KMS-11 (cell line): Measurements from ENCODE around the gene CASP8AP2.
A peak's percentile ranks its signal among the peaks of the same experiment; 100 is the strongest.
"Not testable (repeated sequence)": the region's sequence is repeated elsewhere in the genome, so short reads cannot be mapped to it uniquely, and the experiment has no call there.

Source experiments
- H2AFZ ChIP-seq: fragments of 200-600 bp; sonication (generic); 2 replicates; pipeline ENCODE4 v1.6.1; 2016; ENCODE audit warnings: antibody characterized with exemption, mixed run types, low read depth
- H3K27ac ChIP-seq: fragments of 200-600 bp; sonication (generic); 2 replicates; pipeline ENCODE4 v1.6.1; 2016; ENCODE audit warnings: mild to moderate bottlenecking, mixed run types
- H3K27me3 ChIP-seq: fragments of 200-600 bp; sonication (generic); 2 replicates; pipeline ENCODE4 v1.6.1; 2017; ENCODE audit warnings: mild to moderate bottlenecking, low read depth, mixed run types, moderate library complexity; ENCODE audit not compliant: insufficient read depth
- H3K36me3 ChIP-seq: fragments of 200-600 bp; sonication (generic); 2 replicates; pipeline ENCODE4 v1.6.1; 2017; ENCODE audit warnings: mild to moderate bottlenecking, mixed run types; ENCODE audit not compliant: insufficient read depth
- H3K4me1 ChIP-seq: fragments of 200-600 bp; sonication (generic); 2 replicates; pipeline ENCODE4 v1.6.1; 2016; ENCODE audit warnings: mild to moderate bottlenecking, low read depth, mixed run types; ENCODE audit not compliant: poor library complexity, severe bottlenecking
- H3K4me2 ChIP-seq: fragments of 200-600 bp; sonication (generic); 2 replicates; pipeline ENCODE4 v1.7.0; 2016; ENCODE audit warnings: mild to moderate bottlenecking, mixed run types
- H3K4me3 ChIP-seq: fragments of 200-600 bp; sonication (generic); IDR thresholded peaks from 2 replicates; pipeline ENCODE4 v1.6.1; 2017; ENCODE audit warnings: low read depth, low read length, mixed read lengths; ENCODE audit not compliant: insufficient read depth
- H3K79me2 ChIP-seq: fragments of 200-600 bp; sonication (generic); 2 replicates; pipeline ENCODE4 v1.6.1; 2016; ENCODE audit warnings: low read depth, mixed run types; ENCODE audit not compliant: insufficient read depth
- H3K9ac ChIP-seq: fragments of 200-600 bp; sonication (generic); 2 replicates; pipeline ENCODE4 v1.6.1; 2016; ENCODE audit warnings: mild to moderate bottlenecking, mixed run types
- H4K20me1 ChIP-seq: fragments of 200-600 bp; sonication (generic); 2 replicates; pipeline ENCODE4 v1.6.1; 2016; ENCODE audit warnings: mild to moderate bottlenecking, mixed run types; ENCODE audit not compliant: insufficient read depth
- CTCF ChIP-seq: fragments of 200-600 bp; sonication (generic); conservative IDR thresholded peaks from 2 replicates; pipeline ENCODE4 v1.6.1; 2017; ENCODE audit warnings: low read depth, mild to moderate bottlenecking, antibody characterized with exemption, low read length, moderate library complexity, mixed read lengths

CASP8AP2 gene

GRCh38 chr6:89829472-89830169 is at the start of gene CASP8AP2:
CASP8AP2 (plus strand) TSS chr6:89829880.
- Histone ChIP-seq H3K36me3 (no peaks in the 10 kb centered on the region), H3K27ac (peak within 1 kb of the TSS; percentile 78), H3K4me2 (peak within 1 kb of the TSS; percentile 68), H3K4me1 (peaks cover 10% of the 10 kb centered on the region), H4K20me1 (no peaks in the 10 kb centered on the region), H2AFZ (peak within 1 kb of the TSS; percentile 82), H3K79me2 (peaks cover 16% of the 10 kb centered on the region), H3K9ac (peak within 1 kb of the TSS; percentile 67), H3K27me3 (no peaks in the 10 kb centered on the region), H3K4me3 (no peak within 1 kb of the TSS)
- no peak for TF ChIP-seq CTCF

DNA sequence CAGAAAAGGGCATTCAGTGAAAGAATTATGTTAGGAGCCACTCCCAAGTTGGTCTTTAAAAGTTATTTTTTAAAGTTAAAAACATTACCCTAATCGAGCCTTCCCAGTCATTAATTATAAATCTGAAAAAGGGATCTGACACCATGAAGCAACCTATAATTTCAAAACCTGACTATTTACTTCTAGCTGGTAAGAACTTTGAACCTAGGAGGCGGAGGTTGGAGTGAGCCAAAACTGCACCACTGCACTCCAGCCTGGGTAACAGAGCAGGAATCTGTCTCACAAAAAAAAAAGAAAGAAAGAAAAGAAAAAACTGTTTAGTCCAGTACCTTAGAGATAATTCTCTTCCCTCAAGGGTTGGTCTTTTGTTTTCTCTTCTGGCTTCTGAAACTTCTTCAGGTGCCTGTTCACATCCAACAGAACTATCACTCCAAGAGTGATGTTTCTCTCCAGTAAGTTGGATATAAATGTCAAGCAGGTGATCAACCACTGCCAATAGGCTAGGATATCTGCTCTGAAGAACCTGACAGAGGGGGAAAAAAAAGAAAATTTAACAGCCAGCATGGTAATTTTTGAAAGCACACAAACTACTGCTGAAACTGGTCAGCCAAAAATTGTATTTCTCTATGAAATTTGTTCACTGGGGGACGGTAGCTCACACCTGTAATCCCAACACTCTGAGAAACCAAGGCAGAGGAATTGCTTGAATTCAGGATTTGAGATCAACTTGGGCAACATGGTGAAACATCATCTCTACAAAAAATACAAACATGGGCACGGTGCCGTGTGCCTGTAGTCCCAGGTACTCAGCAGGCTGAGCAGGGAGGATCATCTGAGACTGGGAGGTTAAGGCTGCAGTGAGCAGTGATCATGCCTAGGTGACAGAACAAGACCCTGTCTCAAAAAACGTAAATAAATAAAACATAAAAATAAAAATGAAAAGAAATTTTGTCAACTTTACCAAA is 48.3 kb upstream of the CASP8AP2 start:
- Histone ChIP-seq H3K27me3 (no peaks in the 10 kb centered on the region), H3K9ac (no peak overlapping the region), H3K27ac (no peak overlapping the region), H3K4me1 (no peaks in the 10 kb centered on the region), H3K4me2 (no peak overlapping the region), H3K79me2 (no peaks in the 10 kb centered on the region), H4K20me1 (no peaks in the 10 kb centered on the region), H3K4me3 (no peak overlapping the region), H3K36me3 (no peaks in the 10 kb centered on the region), H2AFZ (no peak overlapping the region)
- TF ChIP-seq CTCF, result no peak

GRCh38 chr6:89782222-89782621 is 47.5 kb upstream of the CASP8AP2 start:
- Histone ChIP-seq H4K20me1 (no peaks in the 10 kb centered on the region), H2AFZ (no peak overlapping the region), H3K4me2 (no peak overlapping the region), H3K4me1 (no peaks in the 10 kb centered on the region), H3K36me3 (no peaks in the 10 kb centered on the region), H3K9ac (no peak overlapping the region), H3K27ac (no peak overlapping the region), H3K4me3 (no peak overlapping the region), H3K27me3 (no peaks in the 10 kb centered on the region), H3K79me2 (no peaks in the 10 kb centered on the region)
- no peak for TF ChIP-seq CTCF

DNA sequence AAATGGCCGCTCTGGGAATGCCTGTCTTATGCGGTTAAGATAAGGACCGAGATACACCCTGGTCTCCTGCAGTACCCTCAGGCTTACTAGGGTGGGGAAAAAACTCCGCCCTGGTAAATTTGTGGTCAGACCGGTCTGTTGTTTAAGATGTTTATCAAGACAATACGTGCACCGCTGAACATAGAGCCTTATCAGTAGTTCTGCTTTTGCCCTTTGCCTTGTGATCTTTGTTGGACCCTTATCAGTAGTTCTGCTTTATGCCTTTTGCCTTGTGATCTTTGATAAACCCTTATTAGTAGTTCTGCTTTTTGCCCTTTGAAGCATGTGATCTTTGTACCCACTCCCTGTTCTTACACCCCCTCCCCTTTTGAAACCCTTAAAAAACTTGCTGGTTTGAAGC is 46.4 kb upstream of the CASP8AP2 start:
- not testable (repeated sequence) for H3K36me3 ChIP-seq, H3K4me1 ChIP-seq, H3K27me3 ChIP-seq, H3K27ac ChIP-seq, H3K79me2 ChIP-seq, H3K9ac ChIP-seq, H4K20me1 ChIP-seq, H2AFZ ChIP-seq, H3K4me2 ChIP-seq, H3K4me3 ChIP-seq
